ENCODE measurements around the gene MCMBP. TPM values are rescaled to one million over a fixed set of nuclear protein-coding genes. Genes with fewer than 3 reads are reported as not detected.

MCMBP gene
- total and polyA plus RNA-seq, 12 donors, result 9.2 to 41.9 (median 27.3) TPM

GRCh38 chr10:119867317-119867716 lies 5.3 kb downstream of the MCMBP start:
- Histone ChIP-seq H3K27me3 (no peaks in the 10 kb centered on the region), H3K27ac (no peak overlapping the region), H3K4me1 (peaks cover 0 to 54% (median 26%) of the 10 kb centered on the region in 9 donors), H3K36me3 (no peaks in the 10 kb centered on the region), H3K9me3 (peaks cover 0 to 16% (median 0%) of the 10 kb centered on the region in 11 donors), H3K4me3 (no peak overlapping the region)
- TF ChIP-seq CTCF (IDR thresholded peaks at IDR 0.05), result no peak
- no peak for DNase-seq
- WGBS, 2 donors, result 78 to 79% methylated on average over 7 of the region's 7 CpGs
- ATAC-seq, result no peak
- intact Hi-C loops (cut with DNase I), result loop anchor here in 4 of 10 donors (5.0 to 10.0 kb wide), 4 partner anchors 125 to 263 kb away; no protein-coding TSS in a partner anchor

- TF ChIP-seq CTCF (IDR thresholded peaks at IDR 0.05), result no peak
Observed at GRCh38 chr10:119865699-119866240, 6.9 kb downstream of the MCMBP start.

GRCh38 chr10:119863951-119864565 lies 8.6 kb downstream of the MCMBP start:
- H3K9me3 ChIP-seq, result peaks cover 0 to 16% (median 0%) of the 10 kb centered on the region in 11 donors
- DNase-seq (no peak), ATAC-seq (no peak)
- intact Hi-C loops (cut with DNase I), result loop anchor here in 5 of 10 donors (5.0 to 10.0 kb wide), 6 partner anchors 112 to 259 kb away; no protein-coding TSS in a partner anchor
- WGBS, 2 donors, result 58 to 66% methylated on average over 4 of the region's 4 CpGs
- H3K36me3 ChIP-seq, result no peaks in the 10 kb centered on the region
- H3K27me3 ChIP-seq, result no peaks in the 10 kb centered on the region
- no peak overlapping the region for H3K27ac ChIP-seq
- H3K4me1 ChIP-seq, result peaks cover 0 to 37% (median 20%) of the 10 kb centered on the region in 9 donors
- TF ChIP-seq CTCF (IDR thresholded peaks at IDR 0.05), result no peak
- no peak overlapping the region for H3K4me3 ChIP-seq

More at GRCh38 chr10:119865699-119866240, 6.9 kb downstream of the MCMBP start:
- intact Hi-C loops (cut with DNase I), result loop anchor here in 4 of 10 donors (5.0 to 10.0 kb wide), 4 partner anchors 123 to 261 kb away; no protein-coding TSS in a partner anchor
- H3K27me3 ChIP-seq, result no peaks in the 10 kb centered on the region
- 91 to 95% methylated on average over 6 of the region's 6 CpGs for WGBS, 2 donors
- no peak for ATAC-seq
- no peak for DNase-seq
- H3K36me3 ChIP-seq, result no peaks in the 10 kb centered on the region
- H3K4me1 ChIP-seq, result peaks cover 0 to 43% (median 15%) of the 10 kb centered on the region in 9 donors
- peaks cover 0 to 16% (median 0%) of the 10 kb centered on the region in 11 donors for H3K9me3 ChIP-seq
- no peak overlapping the region for H3K27ac ChIP-seq
- no peak overlapping the region for H3K4me3 ChIP-seq

- peaks cover 0 to 22% (median 14%) of the 10 kb centered on the region in 9 donors for H3K4me1 ChIP-seq
- WGBS, 2 donors, result 75 to 84% methylated on average over 1 of the region's 1 CpG
- DNase-seq, result no peak
- H3K36me3 ChIP-seq, result peaks cover 0 to 14% (median 0%) of the 10 kb centered on the region in 9 donors
- no peak overlapping the region for H3K4me3 ChIP-seq
- no peaks in the 10 kb centered on the region for H3K27me3 ChIP-seq
- ATAC-seq, result no peak
- H3K27ac ChIP-seq, result no peak overlapping the region
- H3K9me3 ChIP-seq, result peaks cover 0 to 16% (median 0%) of the 10 kb centered on the region in 11 donors
- TF ChIP-seq CTCF (IDR thresholded peaks at IDR 0.05), result no peak
- intact Hi-C loops (cut with DNase I), result loop anchor here in 5 of 10 donors (5.0 to 10.0 kb wide), 6 partner anchors 110 to 258 kb away; no protein-coding TSS in a partner anchor
Observed at GRCh38 chr10:119862524-119862923, 10.1 kb downstream of the MCMBP start.

All from heart right ventricle (tissue), 16 donors.